Measurements from ENCODE around the gene IKBKG.

- no peak for TF ChIP-seq HDAC2 (IDR thresholded peaks at IDR 0.05; ENCODE audit: borderline replicate concordance in 1 of 2, low read depth in 2 of 2, low read length in 2 of 2)
- no peak for TF ChIP-seq CTCF (IDR thresholded peaks at IDR 0.05; ENCODE audit: control extremely low read depth in 1 of 3, insufficient read depth in 1 of 3, low read depth in 1 of 3, low read length in 3 of 3)
- no peak for TF ChIP-seq RFX5 (IDR thresholded peaks at IDR 0.05; ENCODE audit: borderline replicate concordance, low read depth, low read length)
- TF ChIP-seq RAD21 (IDR thresholded peaks at IDR 0.05 in 1 of 2, conservative IDR thresholded peaks at IDR 0.05 in 1 of 2; ENCODE audit: low read depth in 2 of 2, low read length in 2 of 2): no peak
- no peak for TF ChIP-seq EP300 (IDR thresholded peaks at IDR 0.05; ENCODE audit: borderline replicate concordance in 1 of 2, low read depth in 2 of 2, low read length in 2 of 2)
- no peak for TF ChIP-seq TAF1 (IDR thresholded peaks at IDR 0.05; ENCODE audit: low read depth, low read length)
- TF ChIP-seq CHD2 (IDR thresholded peaks at IDR 0.05; ENCODE audit: low read length): no peak
- TF ChIP-seq EZH2 (IDR thresholded peaks at IDR 0.05; ENCODE audit: low read depth, low read length, severe bottlenecking): no peak
- no peak for TF ChIP-seq POLR2A (IDR thresholded peaks at IDR 0.05; ENCODE audit: control extremely low read depth in 1 of 2, low read depth in 2 of 2, low read length in 2 of 2)
- TF ChIP-seq MAX (IDR thresholded peaks at IDR 0.05): no peak
Measured at GRCh38 chrX:154525606-154526490, 21.6 kb upstream of the IKBKG start.

Data from H1 (cell line).